Epithelial cell of proximal tubule (primary cell): ENCODE results near the gene FBXL3. TPM values are rescaled to one million over a fixed set of nuclear protein-coding genes. Genes with fewer than 3 reads are reported as not detected.

Experiments used
- DNase-seq: peaks from one replicate; pipeline ENCODE4 v3.0.0-alpha.2; 2011; ENCODE audit warnings: low read depth
- H3K4me3 ChIP-seq: 2 replicates; pipeline ENCODE4 v1.5.1; 2011; ENCODE audit warnings: low read depth, mild to moderate bottlenecking, low read length
- total RNA-seq: library from RNA; depleted of rRNA; stranded (reverse); fragments of >200 nt; gene quantifications from 2 replicates; pipeline ENCODE4 v1.2.3, GENCODE V29; 2015
- TF ChIP-seq, protein P1 (sequence below): conservative IDR thresholded peaks from 2 replicates; pipeline ENCODE4 v1.5.1; 2012; ENCODE audit warnings: low read depth, mild to moderate bottlenecking, low read length

Gene FBXL3
- total RNA-seq, 1 donor from 2014 or later, result 32.2 TPM

DNA sequence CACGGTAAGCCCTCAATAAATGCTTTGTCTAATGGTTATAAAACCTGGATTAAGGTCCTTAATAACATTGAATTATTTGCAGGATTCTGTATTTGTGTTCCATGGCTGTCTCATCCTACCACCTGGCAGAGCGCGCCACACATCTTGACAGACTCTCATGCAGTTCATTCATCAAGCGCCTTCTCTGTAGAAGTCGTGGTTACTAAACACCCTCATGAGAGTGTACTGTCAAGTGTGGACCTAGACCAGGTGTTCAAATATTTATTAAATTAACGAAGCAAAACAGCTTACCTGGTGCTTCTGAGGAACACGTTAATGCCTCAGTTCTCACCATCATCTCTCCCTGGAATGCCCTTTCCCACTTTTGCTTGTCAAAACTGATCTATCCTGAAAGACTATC, 13.1 kb upstream of the FBXL3 start:
- TF ChIP-seq, protein P1, sequence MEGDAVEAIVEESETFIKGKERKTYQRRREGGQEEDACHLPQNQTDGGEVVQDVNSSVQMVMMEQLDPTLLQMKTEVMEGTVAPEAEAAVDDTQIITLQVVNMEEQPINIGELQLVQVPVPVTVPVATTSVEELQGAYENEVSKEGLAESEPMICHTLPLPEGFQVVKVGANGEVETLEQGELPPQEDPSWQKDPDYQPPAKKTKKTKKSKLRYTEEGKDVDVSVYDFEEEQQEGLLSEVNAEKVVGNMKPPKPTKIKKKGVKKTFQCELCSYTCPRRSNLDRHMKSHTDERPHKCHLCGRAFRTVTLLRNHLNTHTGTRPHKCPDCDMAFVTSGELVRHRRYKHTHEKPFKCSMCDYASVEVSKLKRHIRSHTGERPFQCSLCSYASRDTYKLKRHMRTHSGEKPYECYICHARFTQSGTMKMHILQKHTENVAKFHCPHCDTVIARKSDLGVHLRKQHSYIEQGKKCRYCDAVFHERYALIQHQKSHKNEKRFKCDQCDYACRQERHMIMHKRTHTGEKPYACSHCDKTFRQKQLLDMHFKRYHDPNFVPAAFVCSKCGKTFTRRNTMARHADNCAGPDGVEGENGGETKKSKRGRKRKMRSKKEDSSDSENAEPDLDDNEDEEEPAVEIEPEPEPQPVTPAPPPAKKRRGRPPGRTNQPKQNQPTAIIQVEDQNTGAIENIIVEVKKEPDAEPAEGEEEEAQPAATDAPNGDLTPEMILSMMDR, result no peak
- no peak overlapping the region for H3K4me3 ChIP-seq
- DNase-seq, result no peak

DNA sequence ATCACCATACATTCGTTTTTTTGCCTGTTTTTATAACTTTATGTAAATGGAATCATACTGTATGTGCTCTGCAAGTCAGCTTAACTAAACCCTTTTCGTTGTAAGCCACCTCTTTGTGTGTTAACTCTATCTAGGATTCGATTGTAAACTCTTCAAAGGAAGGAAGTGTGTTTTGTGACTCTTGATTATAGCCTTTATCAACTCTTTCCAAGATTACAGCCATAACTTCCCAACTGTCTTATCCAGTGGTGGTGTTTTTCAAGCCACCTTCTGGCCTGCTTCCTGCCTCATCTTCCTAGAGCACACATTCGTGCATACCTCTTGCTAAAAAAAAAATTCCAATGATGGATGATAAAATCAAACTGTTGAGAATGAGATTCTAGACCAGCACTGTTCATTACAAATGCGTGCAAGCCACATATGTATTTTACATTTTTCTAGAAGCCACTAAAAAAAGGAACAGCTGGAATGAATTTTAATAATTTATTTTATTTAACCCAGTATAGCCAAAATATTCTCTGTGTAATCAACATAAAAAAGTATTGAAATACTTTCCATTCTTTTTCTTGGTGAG, 12.0 kb upstream of the FBXL3 start:
- DNase-seq, result no peak
- no peak overlapping the region for H3K4me3 ChIP-seq
- TF ChIP-seq, protein P1, result no peak

DNA sequence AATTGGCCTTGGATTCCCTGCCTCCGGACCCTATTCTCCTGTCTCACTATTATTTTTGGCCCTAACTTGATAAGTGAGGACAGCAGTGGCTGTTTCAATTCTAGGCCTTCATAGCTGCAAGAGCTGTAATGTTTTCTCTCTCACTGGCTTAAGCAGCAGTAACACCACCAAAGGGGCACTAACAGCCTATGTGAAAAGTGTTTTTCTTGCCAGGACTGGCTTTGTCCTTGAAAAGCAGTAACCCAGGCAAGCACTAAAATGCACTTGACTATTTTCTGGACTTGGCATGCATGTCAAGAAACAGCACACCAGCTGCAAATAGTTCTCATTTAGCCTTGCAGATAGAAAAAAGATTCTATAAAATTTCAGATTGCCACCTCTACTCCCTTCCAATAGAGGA, 9.3 kb upstream of the FBXL3 start:
- no peak for DNase-seq
- H3K4me3 ChIP-seq, result no peak overlapping the region
- TF ChIP-seq, protein P1, result no peak

DNA sequence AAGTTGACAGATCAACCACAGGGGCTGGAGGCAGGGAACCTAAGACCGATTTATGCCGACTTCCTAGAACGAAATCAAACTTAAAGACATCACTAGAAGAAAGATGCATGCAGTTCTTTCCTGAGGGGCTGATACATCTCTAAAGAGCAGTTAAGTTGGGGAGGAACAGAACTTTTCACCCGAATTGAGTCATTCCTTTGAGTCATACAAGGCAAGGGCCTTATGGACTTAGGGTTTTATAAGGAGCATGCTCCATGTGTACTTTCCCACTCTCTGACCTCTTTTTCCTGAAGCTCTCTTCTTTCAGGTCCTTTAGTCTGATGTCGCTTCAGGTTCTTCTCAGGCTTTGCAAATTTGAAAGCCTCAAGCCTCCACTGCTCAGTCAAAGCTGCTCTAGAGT, 7.9 kb upstream of the FBXL3 start:
- H3K4me3 ChIP-seq, result no peak overlapping the region
- no peak for DNase-seq
- TF ChIP-seq, protein P1, result no peak

- H3K4me3 ChIP-seq, result no peak overlapping the region
- TF ChIP-seq, protein P1, result no peak
- DNase-seq, result no peak
These were observed 6.9 kb upstream of the FBXL3 start for GRCh38 chr13:77033717-77034302.

DNA sequence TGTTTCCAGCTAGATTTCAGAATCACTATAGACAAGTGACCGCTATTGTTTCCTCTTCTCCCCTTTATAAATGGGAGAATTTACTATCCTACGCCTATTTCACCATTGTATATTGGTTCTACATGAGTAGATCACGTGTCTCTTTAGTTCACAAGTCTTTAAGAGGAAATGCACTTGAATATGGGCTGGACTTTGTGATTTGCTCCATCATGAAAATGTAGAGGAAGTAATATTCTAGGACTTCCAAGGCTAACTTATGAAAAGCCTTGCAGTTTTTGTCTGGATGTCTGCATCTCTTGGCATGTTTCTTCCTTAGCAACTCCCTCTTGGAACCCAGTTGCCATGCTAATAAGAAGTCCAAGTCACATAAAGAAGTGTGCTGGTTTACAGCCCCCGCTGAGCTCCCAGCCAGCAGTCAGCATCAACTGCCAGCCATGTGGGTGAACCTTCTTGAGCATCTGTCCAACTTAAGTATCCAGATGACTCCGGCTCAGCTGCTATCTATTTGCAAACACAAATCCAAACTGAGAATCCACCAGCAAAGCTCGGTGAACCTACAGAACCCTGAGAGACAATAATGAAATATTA, 4.8 kb upstream of the FBXL3 start:
- TF ChIP-seq, protein P1, result no peak
- no peak overlapping the region for H3K4me3 ChIP-seq
- no peak for DNase-seq

GRCh38 chr13:77029436-77029835, 2.5 kb upstream of the FBXL3 start:
- DNase-seq, result no peak
- TF ChIP-seq, protein P1, result no peak
- no peak overlapping the region for H3K4me3 ChIP-seq
